Measurements from ENCODE around the gene RAB4B.
"Not testable (repeated sequence)": the region's sequence is repeated elsewhere in the genome, so short reads cannot be mapped to it uniquely, and the experiment has no call there.

RAB4B gene

DNA sequence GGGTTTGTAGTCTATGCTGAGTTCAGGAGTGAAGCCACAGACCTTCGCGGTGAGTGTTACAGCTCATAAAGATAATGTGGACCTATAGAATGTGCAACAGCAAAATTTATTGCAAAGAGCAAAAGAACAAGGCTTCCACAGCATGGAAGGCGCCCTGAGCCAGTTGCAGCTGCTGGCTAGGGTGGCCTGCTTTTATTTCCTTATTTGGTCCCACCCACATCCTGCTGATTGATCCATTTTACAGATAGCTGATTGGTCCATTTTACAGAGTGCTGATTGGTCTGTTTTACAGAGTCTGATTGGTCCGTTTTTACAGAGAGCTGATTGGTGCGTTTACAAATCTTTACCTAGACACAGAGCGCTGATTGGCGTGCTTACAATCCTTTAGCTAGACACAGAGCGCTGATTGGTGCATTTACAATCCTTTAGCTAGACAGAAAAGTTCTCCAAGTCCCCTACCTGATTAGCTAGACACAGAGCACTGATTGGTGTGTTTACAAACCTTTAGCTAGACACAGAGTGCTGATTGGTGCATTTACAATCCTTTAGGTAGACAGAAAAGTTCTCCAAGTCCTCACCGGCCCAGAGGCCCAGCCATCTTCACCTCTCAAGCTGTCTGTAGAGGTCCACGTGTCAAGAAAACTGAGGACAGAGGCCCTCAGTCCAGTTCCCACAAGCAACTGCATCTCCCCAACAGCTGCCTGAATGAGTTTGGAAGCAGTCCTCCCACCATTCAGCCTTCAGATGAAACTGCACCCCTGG is 6.8 kb upstream of the RAB4B start:
- H3K4me3 ChIP-seq (ENCODE audit: low read length in 2 of 2); H3K9ac ChIP-seq (ENCODE audit: low read depth, low read length, poor library complexity); H3K18ac ChIP-seq (ENCODE audit: low read length); H3K23ac ChIP-seq (ENCODE audit: low read depth, low read length, poor library complexity); H2BK120ac ChIP-seq (ENCODE audit: low read depth, low read length); H3K4me2 ChIP-seq (ENCODE audit: insufficient read depth, low read length, poor library complexity, severe bottlenecking); H2BK12ac ChIP-seq (ENCODE audit: low read length); DNase-seq (ENCODE audit: low spot score); H2AK5ac ChIP-seq (ENCODE audit: low read depth, low read length); H3K27ac ChIP-seq (replicated peaks; ENCODE audit: low read length); H3K9me3 ChIP-seq (replicated peaks in 1 of 2; ENCODE audit: control insufficient read depth in 2 of 2, insufficient read depth in 1 of 2, low read depth in 1 of 2, low read length in 2 of 2); H2AFZ ChIP-seq (ENCODE audit: low read length); H3K79me1 ChIP-seq (ENCODE audit: low read depth, low read length); H3K14ac ChIP-seq (ENCODE audit: low read length); H2BK15ac ChIP-seq (ENCODE audit: low read length); H3K4ac ChIP-seq (ENCODE audit: low read length); H2BK5ac ChIP-seq (ENCODE audit: low read length); H3K4me1 ChIP-seq (ENCODE audit: control insufficient read depth in 2 of 2, insufficient read depth in 1 of 2, low read depth in 1 of 2, low read length in 2 of 2); H4K8ac ChIP-seq (ENCODE audit: low read depth, low read length); H4K91ac ChIP-seq (ENCODE audit: low read depth, low read length, poor library complexity); H3K27me3 ChIP-seq (ENCODE audit: control insufficient read depth in 3 of 3, insufficient read depth in 3 of 3, low read depth in 1 of 3, low read length in 3 of 3): not testable (repeated sequence)
- H3K36me3 ChIP-seq (replicated peaks in 1 of 2; ENCODE audit: control insufficient read depth in 2 of 2, insufficient read depth in 2 of 2, low read length in 2 of 2): peaks cover 1 to 26% of the 10 kb centered on the region in 2 donors
- WGBS, 2 donors (ENCODE audit: extremely low coverage in 2 of 2, insufficient read length in 2 of 2, insufficient replicate concordance in 1 of 2): no CpG with 5 or more reads among the region's 10 CpGs

DNA sequence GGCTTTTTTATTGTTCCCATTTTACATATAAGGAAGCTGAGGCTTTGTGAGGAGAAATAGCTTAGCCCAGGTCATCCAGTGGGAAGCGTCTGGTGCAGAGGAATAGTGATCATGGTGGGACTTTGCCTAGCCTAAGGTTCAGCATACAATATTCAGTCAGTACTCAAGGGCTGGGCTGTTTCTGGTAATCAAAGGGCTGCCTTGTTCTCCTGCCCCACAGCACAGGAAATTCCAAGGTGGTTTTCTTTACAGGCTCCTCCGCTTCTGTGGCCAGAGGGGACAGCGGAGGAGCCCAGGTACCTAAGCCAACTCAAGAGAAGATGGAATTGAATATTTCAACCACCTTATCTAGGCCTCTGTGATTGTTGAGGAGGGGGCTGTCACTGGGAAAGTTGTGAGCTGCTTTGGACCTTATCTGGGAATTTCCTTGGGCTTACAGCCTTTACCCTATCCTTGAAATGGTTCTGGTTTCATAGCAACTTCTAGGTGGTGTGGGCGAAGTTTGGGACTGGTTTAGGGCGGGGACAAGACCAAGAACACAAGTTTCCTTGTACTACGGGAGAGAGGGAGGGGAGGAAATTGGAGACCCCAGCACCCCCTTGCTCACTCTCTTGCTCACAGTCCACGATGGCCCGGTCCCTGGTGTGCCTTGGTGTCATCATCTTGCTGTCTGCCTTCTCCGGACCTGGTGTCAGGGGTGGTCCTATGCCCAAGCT is 3.0 kb upstream of the RAB4B start, which contains the start of gene MIA:
Gene MIA (plus strand): TSS at position 606 of the 716 bp plus-strand sequence. CDS start 22 bp downstream, at position 628.
- Histone ChIP-seq H3K36me3 (replicated peaks in 1 of 2; ENCODE audit: control insufficient read depth in 2 of 2, insufficient read depth in 2 of 2, low read length in 2 of 2) (peaks cover 1 to 4% of the 10 kb centered on the region in 2 donors), H2BK15ac (ENCODE audit: low read length) (no peak within 1 kb of the TSS), H3K18ac (ENCODE audit: low read length) (peak within 1 kb of the TSS; percentile 7), H3K4me2 (ENCODE audit: insufficient read depth, low read length, poor library complexity, severe bottlenecking) (no peak within 1 kb of the TSS), H3K9me3 (replicated peaks in 1 of 2; ENCODE audit: control insufficient read depth in 2 of 2, insufficient read depth in 1 of 2, low read depth in 1 of 2, low read length in 2 of 2) (peaks cover 0 to 5% of the 10 kb centered on the region in 2 donors), H2AK5ac (ENCODE audit: low read depth, low read length) (peak within 1 kb of the TSS; percentile 92), H4K91ac (ENCODE audit: low read depth, low read length, poor library complexity) (no peak within 1 kb of the TSS), H4K8ac (ENCODE audit: low read depth, low read length) (no peak within 1 kb of the TSS), H3K27ac (replicated peaks; ENCODE audit: low read length) (no peak within 1 kb of the TSS), H3K27me3 (ENCODE audit: control insufficient read depth in 3 of 3, insufficient read depth in 3 of 3, low read depth in 1 of 3, low read length in 3 of 3) (no peaks in the 10 kb centered on the region), H2BK120ac (ENCODE audit: low read depth, low read length) (no peak within 1 kb of the TSS), H3K14ac (ENCODE audit: low read length) (no peak within 1 kb of the TSS), H3K9ac (ENCODE audit: low read depth, low read length, poor library complexity) (no peak within 1 kb of the TSS), H3K79me1 (ENCODE audit: low read depth, low read length) (no peaks in the 10 kb centered on the region), H3K23ac (ENCODE audit: low read depth, low read length, poor library complexity) (no peak within 1 kb of the TSS), H3K4me1 (ENCODE audit: control insufficient read depth in 2 of 2, insufficient read depth in 1 of 2, low read depth in 1 of 2, low read length in 2 of 2) (peaks cover 0 to 6% of the 10 kb centered on the region in 2 donors), H3K4me3 (ENCODE audit: low read length in 2 of 2) (no peak within 1 kb of the TSS), H2BK5ac (ENCODE audit: low read length) (no peak within 1 kb of the TSS), H2AFZ (ENCODE audit: low read length) (peak within 1 kb of the TSS; percentile 19), H2BK12ac (ENCODE audit: low read length) (no peak within 1 kb of the TSS), H3K4ac (ENCODE audit: low read length) (no peak within 1 kb of the TSS)
- DNase-seq (ENCODE audit: low spot score): no peak
- no CpG with 5 or more reads among the region's 9 CpGs for WGBS, 2 donors (ENCODE audit: extremely low coverage in 2 of 2, insufficient read length in 2 of 2, insufficient replicate concordance in 1 of 2)

DNA sequence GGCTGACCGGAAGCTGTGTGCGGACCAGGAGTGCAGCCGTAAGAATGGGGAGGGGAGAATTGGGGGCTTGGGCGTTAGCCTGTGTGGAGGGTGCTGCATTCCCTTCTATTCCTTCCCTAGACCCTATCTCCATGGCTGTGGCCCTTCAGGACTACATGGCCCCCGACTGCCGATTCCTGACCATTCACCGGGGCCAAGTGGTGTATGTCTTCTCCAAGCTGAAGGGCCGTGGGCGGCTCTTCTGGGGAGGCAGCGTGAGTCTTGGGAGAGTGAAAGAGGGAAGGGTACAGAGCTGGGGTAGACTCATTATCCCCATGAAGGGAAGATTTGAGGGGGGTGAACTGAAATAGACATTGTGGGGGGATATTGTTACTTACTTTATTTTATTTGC is 2.4 kb upstream of the RAB4B start:
- H2BK12ac ChIP-seq (ENCODE audit: low read length): no peak overlapping the region
- H3K4me1 ChIP-seq (ENCODE audit: control insufficient read depth in 2 of 2, insufficient read depth in 1 of 2, low read depth in 1 of 2, low read length in 2 of 2): peaks cover 0 to 6% of the 10 kb centered on the region in 2 donors
- H3K23ac ChIP-seq (ENCODE audit: low read depth, low read length, poor library complexity): no peak overlapping the region
- H3K27ac ChIP-seq (replicated peaks; ENCODE audit: low read length): no peak overlapping the region
- H3K9ac ChIP-seq (ENCODE audit: low read depth, low read length, poor library complexity): no peak overlapping the region
- no peak overlapping the region for H3K4ac ChIP-seq (ENCODE audit: low read length)
- H2BK15ac ChIP-seq (ENCODE audit: low read length): no peak overlapping the region
- H3K79me1 ChIP-seq (ENCODE audit: low read depth, low read length): no peaks in the 10 kb centered on the region
- H3K27me3 ChIP-seq (ENCODE audit: control insufficient read depth in 3 of 3, insufficient read depth in 3 of 3, low read depth in 1 of 3, low read length in 3 of 3): no peaks in the 10 kb centered on the region
- no peak overlapping the region for H2BK120ac ChIP-seq (ENCODE audit: low read depth, low read length)
- no peak overlapping the region for H3K14ac ChIP-seq (ENCODE audit: low read length)
- H4K91ac ChIP-seq (ENCODE audit: low read depth, low read length, poor library complexity): no peak overlapping the region
- peaks cover 1 to 4% of the 10 kb centered on the region in 2 donors for H3K36me3 ChIP-seq (replicated peaks in 1 of 2; ENCODE audit: control insufficient read depth in 2 of 2, insufficient read depth in 2 of 2, low read length in 2 of 2)
- DNase-seq (ENCODE audit: low spot score): no peak
- H3K9me3 ChIP-seq (replicated peaks in 1 of 2; ENCODE audit: control insufficient read depth in 2 of 2, insufficient read depth in 1 of 2, low read depth in 1 of 2, low read length in 2 of 2): peaks cover 0 to 5% of the 10 kb centered on the region in 2 donors
- H3K4me3 ChIP-seq (ENCODE audit: low read length in 2 of 2): no peak overlapping the region
- no peak overlapping the region for H3K4me2 ChIP-seq (ENCODE audit: insufficient read depth, low read length, poor library complexity, severe bottlenecking)
- WGBS, 2 donors (ENCODE audit: extremely low coverage in 2 of 2, insufficient read length in 2 of 2, insufficient replicate concordance in 1 of 2): no CpG with 5 or more reads among the region's 10 CpGs
- peak overlapping the region; percentile 7 for H3K18ac ChIP-seq (ENCODE audit: low read length)
- H4K8ac ChIP-seq (ENCODE audit: low read depth, low read length): no peak overlapping the region
- peak overlapping the region; percentile 19 for H2AFZ ChIP-seq (ENCODE audit: low read length)
- peak overlapping the region; percentile 92 for H2AK5ac ChIP-seq (ENCODE audit: low read depth, low read length)
- H2BK5ac ChIP-seq (ENCODE audit: low read length): no peak overlapping the region

DNA sequence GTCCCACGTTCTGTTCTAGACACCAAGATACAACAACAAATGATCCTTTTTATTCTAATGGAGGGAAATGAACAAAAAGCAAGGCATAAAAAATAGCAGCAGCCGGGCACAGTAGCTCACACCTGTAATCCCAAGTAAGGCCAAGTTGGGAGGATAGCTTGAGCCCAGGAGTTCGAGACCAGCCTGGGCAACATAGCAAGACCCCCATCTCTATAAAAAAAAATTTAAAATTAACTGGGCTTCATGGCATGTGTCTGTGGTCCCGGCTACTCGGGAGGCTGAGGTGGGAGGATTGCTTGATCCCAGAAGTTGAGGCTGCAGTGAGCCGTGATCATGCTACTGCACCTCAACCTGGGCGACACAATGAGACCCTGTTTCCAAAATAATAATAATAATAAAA is 1.7 kb upstream of the RAB4B start:
- Histone ChIP-seq H3K4me1 (ENCODE audit: control insufficient read depth in 2 of 2, insufficient read depth in 1 of 2, low read depth in 1 of 2, low read length in 2 of 2) (peaks cover 0 to 6% of the 10 kb centered on the region in 2 donors), H2AFZ (ENCODE audit: low read length) (no peak overlapping the region), H3K18ac (ENCODE audit: low read length) (no peak overlapping the region), H3K27ac (replicated peaks; ENCODE audit: low read length) (no peak overlapping the region), H3K4me2 (ENCODE audit: insufficient read depth, low read length, poor library complexity, severe bottlenecking) (no peak overlapping the region), H3K23ac (ENCODE audit: low read depth, low read length, poor library complexity) (no peak overlapping the region), H4K8ac (ENCODE audit: low read depth, low read length) (no peak overlapping the region), H3K4me3 (ENCODE audit: low read length in 2 of 2) (no peak overlapping the region), H3K9ac (ENCODE audit: low read depth, low read length, poor library complexity) (no peak overlapping the region), H2BK120ac (ENCODE audit: low read depth, low read length) (no peak overlapping the region), H3K14ac (ENCODE audit: low read length) (no peak overlapping the region), H3K36me3 (replicated peaks in 1 of 2; ENCODE audit: control insufficient read depth in 2 of 2, insufficient read depth in 2 of 2, low read length in 2 of 2) (peaks cover 0 to 1% of the 10 kb centered on the region in 2 donors), H2BK12ac (ENCODE audit: low read length) (no peak overlapping the region), H3K9me3 (replicated peaks in 1 of 2; ENCODE audit: control insufficient read depth in 2 of 2, insufficient read depth in 1 of 2, low read depth in 1 of 2, low read length in 2 of 2) (no peaks in the 10 kb centered on the region), H3K4ac (ENCODE audit: low read length) (no peak overlapping the region), H4K91ac (ENCODE audit: low read depth, low read length, poor library complexity) (no peak overlapping the region), H2AK5ac (ENCODE audit: low read depth, low read length) (no peak overlapping the region), H2BK5ac (ENCODE audit: low read length) (no peak overlapping the region), H3K27me3 (ENCODE audit: control insufficient read depth in 3 of 3, insufficient read depth in 3 of 3, low read depth in 1 of 3, low read length in 3 of 3) (no peaks in the 10 kb centered on the region), H2BK15ac (ENCODE audit: low read length) (no peak overlapping the region), H3K79me1 (ENCODE audit: low read depth, low read length) (no peaks in the 10 kb centered on the region)
- WGBS, 2 donors (ENCODE audit: extremely low coverage in 2 of 2, insufficient read length in 2 of 2, insufficient replicate concordance in 1 of 2): no CpG with 5 or more reads among the region's 7 CpGs
- DNase-seq (ENCODE audit: low spot score): no peak
